Osteoblast (primary cell): ENCODE data around the gene CCSER1. TPM values are rescaled to one million over a fixed set of nuclear protein-coding genes. Genes with fewer than 3 reads are reported as not detected.
"Not testable (repeated sequence)": the region's sequence is repeated elsewhere in the genome, so short reads cannot be mapped to it uniquely, and the experiment has no call there.

Experiments used
- DNase-seq: peaks from one replicate; pipeline ENCODE4 v3.0.0; 2011; ENCODE audit warnings: low spot score, mixed read lengths; ENCODE audit not compliant: insufficient read length; ENCODE audit errors: missing footprints
- H2AFZ ChIP-seq: 2 replicates; pipeline ENCODE4 v1.6.0; 2011; ENCODE audit warnings: mild to moderate bottlenecking, low read length
- H3K27ac ChIP-seq: 2 replicates; pipeline ENCODE4 v1.5.1; 2011; ENCODE audit warnings: mild to moderate bottlenecking, low read depth, low read length, moderate library complexity
- H3K27me3 ChIP-seq: 2 replicates; pipeline ENCODE4 v1.6.0; 2012; ENCODE audit warnings: mild to moderate bottlenecking, control low read depth, inconsistent platforms, low read length, moderate library complexity; ENCODE audit not compliant: insufficient read depth
- H3K36me3 ChIP-seq: 2 replicates; pipeline ENCODE4 v1.5.1; 2011; ENCODE audit warnings: mild to moderate bottlenecking, low read length, control low read depth, moderate library complexity; ENCODE audit not compliant: insufficient read depth
- H3K4me1 ChIP-seq: 2 replicates; pipeline ENCODE4 v1.5.1; 2011; ENCODE audit warnings: mild to moderate bottlenecking, low read length, control low read depth, moderate library complexity; ENCODE audit not compliant: insufficient read depth
- H3K4me2 ChIP-seq: 2 replicates; pipeline ENCODE4 v1.6.0; 2011; ENCODE audit warnings: mild to moderate bottlenecking, low read length; ENCODE audit not compliant: insufficient read depth
- H3K4me3 ChIP-seq: fragments of 200-600 bp; sonication (generic); 3 replicates; pipeline ENCODE4 v1.5.1; 2012; ENCODE audit warnings: mild to moderate bottlenecking, low read length, inconsistent platforms; ENCODE audit not compliant: insufficient read depth
- H3K79me2 ChIP-seq: 2 replicates; pipeline ENCODE4 v1.6.0; 2012; ENCODE audit warnings: mild to moderate bottlenecking, low read length, control low read depth, inconsistent platforms; ENCODE audit not compliant: insufficient read depth
- H3K9me3 ChIP-seq: 2 replicates; pipeline ENCODE4 v1.5.1; 2011; ENCODE audit warnings: low read depth, low read length, control low read depth
- H4K20me1 ChIP-seq: 2 replicates; pipeline ENCODE4 v1.6.0; 2012; ENCODE audit warnings: mild to moderate bottlenecking, low read length, control low read depth; ENCODE audit not compliant: insufficient read depth
- CTCF ChIP-seq: IDR thresholded peaks from 2 replicates; pipeline ENCODE4 v1.5.1; 2011; ENCODE audit warnings: mild to moderate bottlenecking, low read depth, low read length, moderate library complexity; ENCODE audit errors: extremely low read depth
- total RNA-seq: library from RNA; depleted of rRNA; stranded (reverse); fragments of >200 nt; gene quantifications from 2 replicates; pipeline ENCODE4 v1.2.3, GENCODE V29; 2012

Gene CCSER1
- total RNA-seq, 1 donor, result under 0.01 TPM

GRCh38 chr4:91087743-91088142 lies 960.5 kb downstream of the CCSER1 start:
- Histone ChIP-seq H3K79me2 (no peaks in the 10 kb centered on the region), H3K27me3 (no peaks in the 10 kb centered on the region), H2AFZ (no peak overlapping the region), H3K9me3 (no peaks in the 10 kb centered on the region), H3K4me3 (no peak overlapping the region), H4K20me1 (no peaks in the 10 kb centered on the region), H3K4me2 (no peak overlapping the region), H3K4me1 (no peaks in the 10 kb centered on the region), H3K36me3 (no peaks in the 10 kb centered on the region), H3K27ac (no peak overlapping the region)
- no peak for TF ChIP-seq CTCF
- DNase-seq, result no peak

- no peak for TF ChIP-seq CTCF
- no peak overlapping the region for H2AFZ ChIP-seq
- no peak overlapping the region for H3K27ac ChIP-seq
- no peaks in the 10 kb centered on the region for H3K36me3 ChIP-seq
- H3K79me2 ChIP-seq, result no peaks in the 10 kb centered on the region
- H3K9me3 ChIP-seq, result no peaks in the 10 kb centered on the region
- DNase-seq, result no peak
- no peak overlapping the region for H3K4me2 ChIP-seq
- no peak overlapping the region for H3K4me3 ChIP-seq
- no peaks in the 10 kb centered on the region for H3K4me1 ChIP-seq
- H4K20me1 ChIP-seq, result no peaks in the 10 kb centered on the region
- H3K27me3 ChIP-seq, result no peaks in the 10 kb centered on the region
These were observed 962.0 kb downstream of the CCSER1 start for GRCh38 chr4:91089178-91089577.

GRCh38 chr4:91092398-91092980 lies 965.3 kb downstream of the CCSER1 start:
- no peaks in the 10 kb centered on the region for H3K36me3 ChIP-seq
- DNase-seq, result no peak
- no peak overlapping the region for H2AFZ ChIP-seq
- no peaks in the 10 kb centered on the region for H4K20me1 ChIP-seq
- H3K79me2 ChIP-seq, result no peaks in the 10 kb centered on the region
- no peak overlapping the region for H3K4me2 ChIP-seq
- TF ChIP-seq CTCF, result no peak
- no peak overlapping the region for H3K4me3 ChIP-seq
- no peaks in the 10 kb centered on the region for H3K27me3 ChIP-seq
- H3K4me1 ChIP-seq, result no peaks in the 10 kb centered on the region
- H3K9me3 ChIP-seq, result no peaks in the 10 kb centered on the region
- no peak overlapping the region for H3K27ac ChIP-seq

- not testable (repeated sequence) for H3K4me3 ChIP-seq, H3K4me1 ChIP-seq, H3K36me3 ChIP-seq, H3K4me2 ChIP-seq, H3K27ac ChIP-seq, DNase-seq, H2AFZ ChIP-seq, H4K20me1 ChIP-seq, H3K79me2 ChIP-seq, H3K27me3 ChIP-seq, H3K9me3 ChIP-seq
These were observed 967.0 kb downstream of the CCSER1 start for GRCh38 chr4:91094220-91094619.
